Tongue (tissue), 2 donors: ENCODE results near the gene ZMAT3. TPM values are rescaled to one million over a fixed set of nuclear protein-coding genes. Genes with fewer than 3 reads are reported as not detected.
"Not testable (repeated sequence)": the region's sequence is repeated elsewhere in the genome, so short reads cannot be mapped to it uniquely, and the experiment has no call there.

ENCODE experiments used
- DNase-seq: peaks from one replicate; pipeline ENCODE4 v3.0.0-alpha.2; 2015
- total RNA-seq: library from RNA; depleted of rRNA; stranded (reverse); fragments of >200 nt; gene quantifications from one replicate; pipeline ENCODE4 v1.2.3, GENCODE V29; 2014

Gene ZMAT3
- total RNA-seq, result 8.1 TPM

GRCh38 chr3:179071323-179072099, at the start of gene ZMAT3:
Gene ZMAT3, minus strand, starts transcription at chr3:179071809. Its CDS starts 4,057 bp downstream, at chr3:179067752.
- DNase-seq, result peak; percentile 94

GRCh38 chr3:179116816-179117215, 45.2 kb upstream of the ZMAT3 start:
- no peak for DNase-seq

GRCh38 chr3:179115444-179115843, 43.8 kb upstream of the ZMAT3 start:
- not testable (repeated sequence) for DNase-seq

DNA sequence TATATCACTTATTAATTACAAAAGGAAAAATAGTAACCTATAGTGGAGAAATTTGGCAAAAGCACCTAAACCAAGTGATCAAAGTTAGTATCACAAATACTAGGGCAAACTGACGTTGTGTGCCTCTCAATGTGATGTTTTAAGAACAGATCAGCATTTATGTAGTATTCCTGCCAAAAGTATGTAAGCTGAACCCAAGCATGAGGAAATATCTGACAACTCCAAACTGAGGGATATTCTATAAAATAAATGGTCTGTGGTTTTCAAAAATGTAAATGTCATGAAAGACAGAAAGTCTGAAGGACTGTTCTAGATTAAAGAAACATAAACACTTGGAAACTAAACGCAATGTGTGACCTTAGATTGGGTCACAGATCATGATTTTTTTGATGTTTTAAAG, 42.3 kb upstream of the ZMAT3 start:
- no peak for DNase-seq

- no peak for DNase-seq
Observed at GRCh38 chr3:179108086-179108485, 36.5 kb upstream of the ZMAT3 start.

GRCh38 chr3:179107617-179108016, 36.0 kb upstream of the ZMAT3 start:
- no peak for DNase-seq

- no peak for DNase-seq
Observed at GRCh38 chr3:179105881-179106280, 34.3 kb upstream of the ZMAT3 start.

DNA sequence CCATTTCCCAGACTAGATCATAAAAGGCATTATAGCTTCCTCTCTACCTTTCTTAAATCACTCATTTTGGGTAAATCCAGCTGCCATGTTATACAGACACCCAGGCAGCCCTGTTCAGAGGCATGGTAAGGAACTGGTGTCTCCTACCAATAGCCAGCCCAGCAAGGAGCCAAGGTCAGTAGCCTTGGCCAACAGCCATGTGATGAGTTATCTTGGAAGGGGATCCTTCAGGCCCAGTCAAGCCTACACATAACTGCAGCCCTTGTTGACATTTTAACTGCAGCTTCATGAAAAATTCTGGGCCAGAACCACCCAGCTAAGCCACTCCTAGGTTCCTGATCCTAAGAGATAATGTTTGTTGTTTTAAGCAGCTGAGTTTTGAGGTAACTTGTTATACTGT, 29.0 kb upstream of the ZMAT3 start:
- DNase-seq, result no peak

- DNase-seq, result no peak
Observed at GRCh38 chr3:179098388-179099077, 26.9 kb upstream of the ZMAT3 start.

DNA sequence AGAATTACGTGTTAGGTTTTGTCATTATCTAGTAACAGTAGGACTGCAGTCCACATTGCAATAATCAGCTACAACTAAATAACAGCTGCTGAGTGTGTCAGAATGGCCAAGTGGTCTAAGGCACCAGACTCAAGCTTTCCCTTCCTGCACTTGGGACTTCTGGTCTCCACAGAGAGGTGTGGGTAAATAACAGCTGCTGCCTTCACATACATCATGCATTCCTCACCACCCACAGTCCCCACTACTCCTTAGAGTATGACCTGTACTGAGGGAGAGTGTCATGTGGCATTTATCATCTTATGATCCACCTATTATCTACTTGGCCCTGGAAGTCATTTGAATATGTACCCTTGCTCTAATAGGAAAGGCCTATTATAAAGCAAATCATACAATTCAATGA, 22.2 kb upstream of the ZMAT3 start:
- DNase-seq, result peak; percentile 68

DNA sequence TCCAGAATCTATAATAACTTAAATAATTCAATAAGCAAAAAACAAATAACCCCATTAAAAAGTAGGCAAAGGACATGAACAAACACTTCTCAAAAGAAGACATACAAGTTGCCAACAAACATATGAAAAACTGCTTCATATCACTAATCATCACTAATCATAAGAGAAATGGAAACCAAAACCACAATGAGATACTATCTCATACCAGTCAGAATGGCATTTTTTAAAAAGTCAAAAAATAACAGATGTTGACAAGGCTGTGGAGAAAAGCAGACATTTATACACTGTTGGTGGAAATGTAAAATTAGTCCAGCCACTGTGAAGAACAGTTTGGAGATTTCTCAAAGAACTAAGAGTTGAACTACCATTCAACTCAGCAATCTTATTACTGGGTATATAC, 19.5 kb upstream of the ZMAT3 start:
- DNase-seq, result no peak

DNA sequence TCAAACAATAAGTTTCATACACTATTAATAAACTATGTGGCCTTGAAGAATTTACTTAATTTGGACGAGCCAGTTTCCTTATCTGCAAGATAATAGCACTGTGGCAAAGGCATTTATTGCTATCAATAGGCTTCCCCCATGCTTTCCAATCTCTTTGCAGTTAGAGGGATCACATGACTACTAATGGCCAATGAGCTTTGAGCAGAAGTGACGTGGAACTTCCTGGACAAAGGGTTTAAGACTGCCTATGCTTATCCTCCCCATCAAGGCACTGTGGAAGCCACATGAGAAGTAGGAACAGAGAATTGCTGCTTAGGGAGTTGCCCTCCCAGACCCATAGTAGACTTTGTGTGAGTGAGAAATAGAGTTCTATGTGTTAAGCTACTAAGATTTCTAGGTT, 16.7 kb upstream of the ZMAT3 start:
- no peak for DNase-seq

GRCh38 chr3:179083977-179084376, 12.4 kb upstream of the ZMAT3 start:
- no peak for DNase-seq

DNA sequence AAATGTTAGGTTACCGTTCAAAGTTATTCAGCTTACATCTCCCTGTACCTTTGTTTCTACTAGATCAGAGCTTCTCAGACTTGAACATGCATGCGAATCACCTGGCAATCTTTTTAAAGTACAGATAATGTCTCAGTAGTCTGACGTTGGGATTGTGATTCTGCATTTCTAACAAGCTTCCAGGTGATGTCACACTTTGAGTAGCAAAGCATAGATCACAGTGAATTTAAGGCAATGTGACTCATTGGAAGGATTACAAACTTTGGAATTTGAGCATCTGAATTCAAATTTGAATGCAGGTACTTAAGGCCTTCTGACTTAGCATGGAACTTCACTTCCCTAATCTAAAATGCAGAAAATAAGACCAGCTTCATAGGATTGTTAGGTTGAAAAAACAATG, 10.8 kb upstream of the ZMAT3 start:
- no peak for DNase-seq

DNA sequence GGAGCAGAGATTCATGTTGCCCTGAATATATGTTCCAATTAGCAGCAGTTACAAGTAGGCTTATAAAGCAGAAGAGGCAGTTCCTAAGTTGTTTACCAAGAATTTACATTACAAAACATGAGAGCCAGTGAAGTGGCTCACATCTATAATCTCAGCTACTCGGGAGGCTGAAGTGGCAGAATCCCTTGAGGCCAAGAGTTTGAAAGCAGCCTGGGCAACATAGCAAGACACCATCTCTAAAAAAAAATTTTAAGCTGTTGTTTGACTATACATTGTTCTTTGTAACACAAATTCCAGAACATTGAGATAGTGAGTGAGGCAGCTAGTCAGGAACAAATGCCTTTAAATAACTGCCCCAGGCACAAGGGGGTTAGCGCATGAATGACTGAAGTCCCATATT, 10.3 kb upstream of the ZMAT3 start:
- no peak for DNase-seq

- no peak for DNase-seq
Observed at GRCh38 chr3:179079537-179079936, 7.9 kb upstream of the ZMAT3 start.

DNA sequence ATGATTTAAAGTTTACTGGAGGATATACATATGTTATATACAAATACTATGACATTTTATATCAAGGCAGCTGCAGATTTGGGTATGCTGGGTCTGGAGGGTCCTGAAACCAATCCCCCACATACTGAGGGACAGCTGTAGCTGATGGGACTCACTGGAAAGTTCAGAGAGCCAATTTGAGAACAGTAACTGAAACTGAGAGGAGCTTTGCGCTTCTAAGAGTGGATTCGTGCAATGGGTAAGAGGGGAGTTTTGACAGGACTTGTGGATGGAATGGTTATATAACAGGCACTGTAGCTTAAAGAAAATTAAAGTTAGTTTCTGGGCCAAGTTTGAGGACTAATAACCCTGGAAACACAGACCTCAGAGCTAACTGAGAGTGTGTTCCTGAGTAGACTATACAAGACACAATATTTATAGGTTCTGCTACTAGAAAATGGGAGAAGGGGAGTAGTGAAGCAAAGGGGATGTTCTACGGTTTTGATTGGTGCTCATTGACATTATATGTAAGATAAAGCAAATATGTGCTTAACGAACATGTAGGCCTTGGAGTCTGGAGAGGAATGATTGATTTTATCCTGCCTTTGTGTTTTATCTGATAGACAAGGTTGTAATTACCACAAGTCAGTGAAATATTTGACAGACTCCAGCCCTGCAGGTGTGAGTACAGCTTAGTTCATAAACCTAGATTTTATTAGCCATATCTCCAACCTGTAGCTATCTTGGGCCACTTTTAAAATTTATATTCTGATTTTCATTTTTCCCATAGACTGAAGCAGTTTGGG, 4.8 kb upstream of the ZMAT3 start:
- DNase-seq, result peak; percentile 10

GRCh38 chr3:179074656-179075055, 3.0 kb upstream of the ZMAT3 start:
- no peak for DNase-seq

- DNase-seq, result no peak
Observed at GRCh38 chr3:179073816-179074215, 2.2 kb upstream of the ZMAT3 start.

- no peak for DNase-seq
Observed at GRCh38 chr3:179072100-179072438, 460 bp upstream of the ZMAT3 start.

DNA sequence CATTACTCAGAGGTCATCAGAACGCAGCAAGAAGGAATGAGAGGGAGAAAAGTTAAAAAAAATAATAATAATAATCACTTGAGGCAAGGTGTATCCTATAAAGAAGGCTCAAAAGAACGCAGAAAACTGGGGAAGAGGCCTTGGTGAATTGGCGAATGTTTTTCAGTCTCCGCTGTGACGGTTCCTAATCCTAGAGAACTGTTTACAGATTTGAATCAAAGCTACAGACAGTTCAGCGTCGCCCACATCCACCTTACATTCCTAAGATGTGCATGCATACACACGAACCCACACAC, 634 bp downstream of the ZMAT3 start:
- DNase-seq, result no peak

DNA sequence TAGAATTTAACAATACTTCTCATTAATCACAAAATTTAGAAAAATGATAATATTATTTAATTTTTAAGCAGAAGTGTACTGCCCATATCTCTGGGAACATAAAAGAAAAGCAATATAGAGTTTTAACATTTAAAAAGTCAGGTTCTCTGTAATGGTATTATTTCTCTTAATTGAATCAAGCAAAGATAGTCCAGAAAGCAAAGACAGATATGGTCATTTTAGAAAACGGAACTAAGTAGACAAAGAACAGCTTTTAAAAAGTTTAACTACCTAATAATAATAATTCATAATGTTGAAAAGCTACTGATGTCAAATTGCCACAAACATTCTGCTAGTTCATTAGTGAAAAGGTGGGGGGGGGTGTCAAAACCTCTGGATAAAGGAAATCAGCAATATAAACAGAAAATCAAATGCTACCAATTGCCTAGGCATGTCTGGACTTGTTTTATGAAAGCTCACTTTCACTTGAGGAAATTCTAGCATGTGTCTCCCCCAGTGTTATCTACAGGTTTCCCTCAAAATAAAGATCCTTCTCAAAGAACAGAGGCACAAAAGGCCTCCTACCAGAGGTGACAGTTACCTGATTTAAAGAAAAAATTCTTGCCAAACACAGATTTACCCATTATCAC, 1.7 kb downstream of the ZMAT3 start:
- DNase-seq, result no peak
